Right lobe of liver (tissue), 4 donors: Measurements from ENCODE around the gene KCNJ4.

Source experiments
- CTCF ChIP-seq, 4 donors: fragments of 200-600 bp in 3 of 4; fragments of 450-650 bp in 1 of 4; IDR thresholded peaks; one replicate each; pipeline versions ENCODE4 v1.5.1 to v1.8.0; 2016 to 2022; ENCODE audit warnings: antibody characterized with exemption in 4 of 4, mild to moderate bottlenecking in 2 of 4
- POLR2A ChIP-seq: fragments of 450-650 bp; IDR thresholded peaks from one replicate; pipeline ENCODE4 v1.6.1; 2017; ENCODE audit warnings: antibody characterized with exemption, mild to moderate bottlenecking
- donor health status: DM: no; HTN: no; CAD: no.
- donor health status: DM: no; HTN: no; CAD: no.
- donor health status: DM: no; HTN: yes; CAD: no.

- TF ChIP-seq POLR2A = no peak
- no peak for TF ChIP-seq CTCF (IDR thresholded peaks at IDR 0.05)
Observed at GRCh38 chr22:38489561-38490145, 34.7 kb upstream of the KCNJ4 start.
